Bronchial epithelial cell (primary cell): Measurements from ENCODE around the gene SYNE4. TPM values are rescaled to one million over a fixed set of nuclear protein-coding genes. Genes with fewer than 3 reads are reported as not detected.

Source experiments
- DNase-seq: peaks from one replicate; pipeline ENCODE4 v3.0.0-alpha.2; 2010; ENCODE audit warnings: low read depth
- FAIRE-seq: peaks from 2 replicates; lab custom pipeline; 2011; peaks lifted over from hg19 to GRCh38; lab: Jason Lieb, UNC
- H3K27me3 ChIP-seq: 2 replicates; pipeline ENCODE4 v1.5.1; 2011; ENCODE audit warnings: low read length; ENCODE audit not compliant: control insufficient read depth, insufficient read depth
- H3K36me3 ChIP-seq: 2 replicates; pipeline ENCODE4 v1.5.1; 2011; ENCODE audit warnings: low read length; ENCODE audit not compliant: control insufficient read depth, insufficient read depth
- H3K4me3 ChIP-seq: 2 replicates; pipeline ENCODE4 v1.5.1; 2011; ENCODE audit warnings: mild to moderate bottlenecking, low read depth, low read length, control low read depth
- total RNA-seq: library from RNA; depleted of rRNA; stranded (reverse); fragments of >200 nt; gene quantifications from 2 replicates; pipeline ENCODE4 v1.2.1, GENCODE V29; 2014
- TF ChIP-seq, protein P1 (sequence below): IDR thresholded peaks from 2 replicates; pipeline ENCODE4 v1.5.1; 2011; ENCODE audit warnings: mild to moderate bottlenecking, moderate library complexity, low read length, control low read depth, inconsistent platforms; ENCODE audit not compliant: insufficient read depth, severe bottlenecking

SYNE4 gene
- total RNA-seq, 1 donor from 2014 or later, result 3.4 TPM

GRCh38 chr19:35993923-35994598, 14.6 kb downstream of the SYNE4 start:
- Histone ChIP-seq H3K36me3 (peaks cover 1% of the 10 kb centered on the region), H3K27me3 (no peaks in the 10 kb centered on the region), H3K4me3 (peak overlapping the region; percentile 84)
- FAIRE-seq (no peak), DNase-seq (no peak)
- TF ChIP-seq, protein P1, sequence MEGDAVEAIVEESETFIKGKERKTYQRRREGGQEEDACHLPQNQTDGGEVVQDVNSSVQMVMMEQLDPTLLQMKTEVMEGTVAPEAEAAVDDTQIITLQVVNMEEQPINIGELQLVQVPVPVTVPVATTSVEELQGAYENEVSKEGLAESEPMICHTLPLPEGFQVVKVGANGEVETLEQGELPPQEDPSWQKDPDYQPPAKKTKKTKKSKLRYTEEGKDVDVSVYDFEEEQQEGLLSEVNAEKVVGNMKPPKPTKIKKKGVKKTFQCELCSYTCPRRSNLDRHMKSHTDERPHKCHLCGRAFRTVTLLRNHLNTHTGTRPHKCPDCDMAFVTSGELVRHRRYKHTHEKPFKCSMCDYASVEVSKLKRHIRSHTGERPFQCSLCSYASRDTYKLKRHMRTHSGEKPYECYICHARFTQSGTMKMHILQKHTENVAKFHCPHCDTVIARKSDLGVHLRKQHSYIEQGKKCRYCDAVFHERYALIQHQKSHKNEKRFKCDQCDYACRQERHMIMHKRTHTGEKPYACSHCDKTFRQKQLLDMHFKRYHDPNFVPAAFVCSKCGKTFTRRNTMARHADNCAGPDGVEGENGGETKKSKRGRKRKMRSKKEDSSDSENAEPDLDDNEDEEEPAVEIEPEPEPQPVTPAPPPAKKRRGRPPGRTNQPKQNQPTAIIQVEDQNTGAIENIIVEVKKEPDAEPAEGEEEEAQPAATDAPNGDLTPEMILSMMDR, result peak; percentile 14

DNA sequence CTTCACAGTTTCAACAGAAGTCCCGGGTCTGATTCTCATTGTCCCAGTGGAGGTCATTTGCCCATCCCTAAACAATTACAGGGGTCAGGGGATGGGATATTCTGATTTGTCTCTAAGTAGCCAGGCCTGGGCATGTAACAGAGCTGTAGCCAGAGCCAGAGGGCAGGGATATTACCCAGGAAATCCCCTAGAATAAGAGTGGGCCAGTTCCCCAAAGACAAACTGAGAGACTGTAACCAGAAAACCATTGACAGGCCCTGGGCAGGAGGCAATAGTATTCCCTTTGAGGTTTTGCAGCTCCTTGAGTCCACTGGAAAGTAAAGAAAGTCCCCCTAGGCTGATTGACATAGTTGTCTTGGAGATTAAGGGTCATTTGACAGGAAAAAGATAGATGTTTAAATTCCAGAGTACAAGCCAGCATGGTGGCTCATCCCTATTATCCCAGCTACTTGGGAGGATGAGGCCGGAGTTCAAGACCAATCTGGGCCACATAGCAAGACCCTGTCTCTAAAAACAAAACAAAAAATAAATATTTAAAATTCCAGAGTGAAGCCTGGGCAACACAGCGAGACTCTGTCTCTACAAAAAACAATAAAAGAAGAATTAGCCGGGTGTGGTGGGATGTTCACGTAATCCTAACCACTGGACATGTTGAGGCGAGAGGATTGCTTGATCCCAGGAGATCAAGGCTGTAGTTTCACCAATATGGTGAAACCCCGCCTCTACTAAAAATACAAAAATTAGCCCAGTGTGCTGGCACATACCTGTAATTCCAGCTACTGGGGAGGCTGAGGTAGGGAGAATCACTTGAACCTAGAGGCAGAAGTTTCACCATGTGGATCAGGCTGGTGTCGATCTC, 15.5 kb downstream of the SYNE4 start:
- TF ChIP-seq, protein P1, result no peak
- FAIRE-seq (no peak), DNase-seq (peak; percentile 71)
- no peak overlapping the region for H3K4me3 ChIP-seq
- H3K27me3 ChIP-seq, result no peaks in the 10 kb centered on the region
- H3K36me3 ChIP-seq, result peaks cover 1% of the 10 kb centered on the region

GRCh38 chr19:35991731-35992450, 16.7 kb downstream of the SYNE4 start:
- TF ChIP-seq, protein P1, result no peak
- DNase-seq (no peak), FAIRE-seq (no peak)
- Histone ChIP-seq H3K4me3 (no peak overlapping the region), H3K36me3 (no peaks in the 10 kb centered on the region), H3K27me3 (peaks cover under 1% of the 10 kb centered on the region)

GRCh38 chr19:35990771-35991730, 17.6 kb downstream of the SYNE4 start:
- peaks cover 3% of the 10 kb centered on the region for H3K27me3 ChIP-seq
- no peak overlapping the region for H3K4me3 ChIP-seq
- no peaks in the 10 kb centered on the region for H3K36me3 ChIP-seq
- TF ChIP-seq, protein P1, result no peak
- DNase-seq, result no peak
- FAIRE-seq, result no peak

DNA sequence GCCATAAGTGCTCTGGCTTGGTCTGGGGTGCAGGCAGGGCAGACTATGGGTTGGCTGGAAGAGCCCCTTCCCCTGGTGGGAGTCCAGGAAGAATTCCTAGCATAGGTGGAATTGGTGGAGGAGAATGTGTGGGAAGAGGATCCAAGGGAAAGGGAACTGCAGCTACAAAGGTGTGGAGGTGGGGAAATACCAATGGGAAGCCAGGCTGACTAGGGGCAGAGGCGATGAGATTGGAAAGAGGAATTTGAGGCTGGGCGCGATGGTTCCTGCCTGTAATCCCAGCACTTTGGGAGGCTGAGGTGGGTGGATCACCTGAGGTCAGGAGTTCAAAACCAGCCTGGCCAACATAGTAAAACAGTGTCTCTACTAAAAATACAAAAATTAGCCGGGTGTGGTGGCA, 18.5 kb downstream of the SYNE4 start:
- Histone ChIP-seq H3K4me3 (no peak overlapping the region), H3K36me3 (no peaks in the 10 kb centered on the region), H3K27me3 (peaks cover 3% of the 10 kb centered on the region)
- no peak for DNase-seq
- TF ChIP-seq, protein P1, result no peak
- no peak for FAIRE-seq
